ENCODE measurements around the gene INTS1.

INTS1 gene

GRCh38 chr7:1484569-1484968 is 19.6 kb downstream of the INTS1 start:
- DNase-seq, result no peak

GRCh38 chr7:1483536-1484505 is 20.4 kb downstream of the INTS1 start:
- DNase-seq, result no peak

- DNase-seq, result no peak
Measured at GRCh38 chr7:1483079-1483478, 21.1 kb downstream of the INTS1 start.

- DNase-seq, result no peak
Measured at GRCh38 chr7:1481300-1481699, 22.9 kb downstream of the INTS1 start.

GRCh38 chr7:1480670-1481069 is 23.5 kb downstream of the INTS1 start:
- DNase-seq, result no peak

- no peak for DNase-seq
Measured at GRCh38 chr7:1479287-1479686, 24.9 kb downstream of the INTS1 start.

- DNase-seq, result no peak
Measured at GRCh38 chr7:1478480-1478879, 25.7 kb downstream of the INTS1 start.

GRCh38 chr7:1476859-1477258 is 27.3 kb downstream of the INTS1 start:
- no peak for DNase-seq

GRCh38 chr7:1475991-1476390 is 28.2 kb downstream of the INTS1 start:
- no peak for DNase-seq

GRCh38 chr7:1475393-1475792 is 28.8 kb downstream of the INTS1 start:
- DNase-seq, result no peak

GRCh38 chr7:1474736-1475135 is 29.5 kb downstream of the INTS1 start:
- DNase-seq, result no peak

GRCh38 chr7:1473864-1474512 is 30.2 kb downstream of the INTS1 start:
- DNase-seq, result peak; percentile 87

- no peak for DNase-seq
Measured at GRCh38 chr7:1470901-1471300, 33.3 kb downstream of the INTS1 start.

GRCh38 chr7:1468643-1469298 is 35.4 kb downstream of the INTS1 start:
- DNase-seq, result no peak

GRCh38 chr7:1468203-1468602 is 36.0 kb downstream of the INTS1 start:
- DNase-seq, result no peak

- no peak for DNase-seq
Measured at GRCh38 chr7:1466524-1467271, 37.5 kb downstream of the INTS1 start.

- no peak for DNase-seq
Measured at GRCh38 chr7:1464694-1465093, 39.5 kb downstream of the INTS1 start.

- no peak for DNase-seq
Measured at GRCh38 chr7:1463676-1464223, 40.4 kb downstream of the INTS1 start.

GRCh38 chr7:1461646-1462375 is 42.4 kb downstream of the INTS1 start:
- DNase-seq, result no peak

- DNase-seq, result no peak
Measured at GRCh38 chr7:1460821-1461645, 43.2 kb downstream of the INTS1 start.
